Lung (tissue), 13 donors: Measurements from ENCODE around the gene HOXB13. TPM values are rescaled to one million over a fixed set of nuclear protein-coding genes. Genes with fewer than 3 reads are reported as not detected.

ENCODE experiments used
- ATAC-seq: fragments of 200-7000 bp; cut with Tn5 transposase; one replicate; pipeline ENCODE4 v1.9.1; 2020; ENCODE audit warnings: moderate number of reproducible peaks; ENCODE audit not compliant: insufficient read depth, low FRiP score
- DNase-seq, 3 donors: peaks; one replicate each; pipeline ENCODE4 v3.0.0-alpha.2; 2013 to 2017
- H3K27ac ChIP-seq, 2 donors: one replicate each; pipeline ENCODE4 v1.5.1; 2013; ENCODE audit warnings: mild to moderate bottlenecking in 2 of 2, moderate library complexity in 2 of 2, control low read depth in 1 of 2, inconsistent platforms in 1 of 2, low read depth in 1 of 2, low read length in 1 of 2
- H3K27me3 ChIP-seq, 3 donors: one replicate each; pipeline ENCODE4 v1.5.1; 2013; ENCODE audit warnings: low read length in 2 of 3; ENCODE audit not compliant: control insufficient read depth in 3 of 3, insufficient read depth in 3 of 3
- H3K36me3 ChIP-seq, 4 donors: one replicate each; pipeline ENCODE4 v1.5.1; 2013; ENCODE audit warnings: low read length in 4 of 4, mild to moderate bottlenecking in 1 of 4, moderate library complexity in 1 of 4; ENCODE audit not compliant: control insufficient read depth in 4 of 4, insufficient read depth in 4 of 4
- H3K4me1 ChIP-seq, 5 donors: one replicate each; pipeline ENCODE4 v1.5.1; 2013; ENCODE audit warnings: low read length in 5 of 5, mild to moderate bottlenecking in 2 of 5, moderate library complexity in 1 of 5; ENCODE audit not compliant: control insufficient read depth in 5 of 5, insufficient read depth in 5 of 5
- H3K4me3 ChIP-seq: one replicate; pipeline ENCODE4 v1.5.1; 2013; ENCODE audit warnings: mild to moderate bottlenecking, control low read depth, moderate library complexity
- H3K9ac ChIP-seq, 2 donors: one replicate each; pipeline ENCODE4 v1.5.1; 2013; ENCODE audit warnings: low read length in 2 of 2, control low read depth in 1 of 2; ENCODE audit not compliant: insufficient read depth in 1 of 2
- H3K9me3 ChIP-seq, 4 donors: one replicate each; pipeline ENCODE4 v1.5.1; 2013; ENCODE audit warnings: low read length in 3 of 4, mild to moderate bottlenecking in 1 of 4, moderate library complexity in 1 of 4; ENCODE audit not compliant: control insufficient read depth in 4 of 4, insufficient read depth in 3 of 4
- WGBS, 2 donors: extraction: QIAGEN DNeasy Blood & Tissue Kit; methylation state at CpG; one replicate each; pipeline ENCODE4 v1.1.7; 2013; 5-methylcytosine and 5-hydroxymethylcytosine counted together
- polyA plus RNA-seq, 2 donors: library from polyadenylated mRNA; stranded (reverse); fragments of 200-250 nt; gene quantifications; one replicate each; pipeline ENCODE4 v1.2.1, GENCODE V29; 2013
- small RNA-seq: library from RNA; depleted of rRNA; stranded (forward); fragments of <200 nt; gene quantifications from one replicate; pipeline ENCODE3, GENCODE V24; 2014; ENCODE audit warnings: low replicate concordance
- total RNA-seq, 2 donors: library from RNA; depleted of rRNA in 1 of 2; stranded (reverse); fragments of >200 nt in 1 of 2; gene quantifications; one replicate each; pipeline ENCODE4 v1.2.1, GENCODE V29; 2014 to 2021
- TF ChIP-seq, protein P1 (sequence below): IDR thresholded peaks from 2 replicates; pipeline ENCODE4 v1.5.1; 2012; ENCODE audit warnings: mild to moderate bottlenecking; ENCODE audit errors: control extremely low read depth, extremely low read depth
- donor health status: control.
- donor health status: control.
- donor health status: Bipolar disorder and iron deficiency.
- donor health status: healthy.
- donor health status: DM: yes; HTN: yes; CAD: no.

The HOXB13 gene
- total and polyA plus RNA-seq, 4 donors, result not detected

DNA sequence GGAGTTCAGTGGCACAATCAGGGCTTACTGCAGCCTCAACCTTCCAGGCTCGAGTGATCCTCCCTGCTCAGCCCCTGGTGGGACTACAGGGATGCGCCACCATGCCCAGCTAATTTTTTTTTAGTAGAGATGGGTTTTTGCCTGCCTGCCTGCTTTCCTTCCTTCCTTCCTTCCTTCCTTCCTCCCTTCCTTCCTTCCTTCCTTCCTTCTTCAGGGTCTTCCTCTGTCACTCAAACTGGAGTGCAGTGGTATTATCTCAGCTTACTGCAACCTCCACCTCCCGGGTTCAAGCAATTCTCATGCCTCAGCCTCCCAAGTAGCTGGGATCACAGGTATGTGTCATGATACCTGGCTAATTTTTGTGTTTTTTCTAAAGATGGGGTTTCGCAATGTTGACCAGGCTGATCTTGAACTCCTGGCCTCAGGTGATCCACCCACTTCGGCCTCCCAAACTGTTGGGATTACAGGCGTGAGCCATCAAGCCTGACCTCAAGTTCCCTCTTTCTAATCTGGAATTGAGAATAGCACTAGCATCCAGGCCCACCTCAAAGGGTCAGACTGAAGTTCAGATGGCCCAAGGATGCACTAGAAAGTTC, 51.5 kb downstream of the HOXB13 start:
- ATAC-seq, result no peak
- H3K27me3 ChIP-seq, result peaks cover 2 to 68% (median 39%) of the 10 kb centered on the region in 3 donors
- no peak overlapping the region for H3K4me3 ChIP-seq
- H3K9ac ChIP-seq, result no peak overlapping the region
- no peak for DNase-seq
- H3K9me3 ChIP-seq, result no peaks in the 10 kb centered on the region
- no peaks in the 10 kb centered on the region for H3K36me3 ChIP-seq
- H3K4me1 ChIP-seq, result peaks cover 0 to 5% (median 0%) of the 10 kb centered on the region in 5 donors
- TF ChIP-seq, protein P1, sequence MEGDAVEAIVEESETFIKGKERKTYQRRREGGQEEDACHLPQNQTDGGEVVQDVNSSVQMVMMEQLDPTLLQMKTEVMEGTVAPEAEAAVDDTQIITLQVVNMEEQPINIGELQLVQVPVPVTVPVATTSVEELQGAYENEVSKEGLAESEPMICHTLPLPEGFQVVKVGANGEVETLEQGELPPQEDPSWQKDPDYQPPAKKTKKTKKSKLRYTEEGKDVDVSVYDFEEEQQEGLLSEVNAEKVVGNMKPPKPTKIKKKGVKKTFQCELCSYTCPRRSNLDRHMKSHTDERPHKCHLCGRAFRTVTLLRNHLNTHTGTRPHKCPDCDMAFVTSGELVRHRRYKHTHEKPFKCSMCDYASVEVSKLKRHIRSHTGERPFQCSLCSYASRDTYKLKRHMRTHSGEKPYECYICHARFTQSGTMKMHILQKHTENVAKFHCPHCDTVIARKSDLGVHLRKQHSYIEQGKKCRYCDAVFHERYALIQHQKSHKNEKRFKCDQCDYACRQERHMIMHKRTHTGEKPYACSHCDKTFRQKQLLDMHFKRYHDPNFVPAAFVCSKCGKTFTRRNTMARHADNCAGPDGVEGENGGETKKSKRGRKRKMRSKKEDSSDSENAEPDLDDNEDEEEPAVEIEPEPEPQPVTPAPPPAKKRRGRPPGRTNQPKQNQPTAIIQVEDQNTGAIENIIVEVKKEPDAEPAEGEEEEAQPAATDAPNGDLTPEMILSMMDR, result no peak
- WGBS, 2 donors, result 74 to 80% methylated on average over 6 of the region's 6 CpGs
- H3K27ac ChIP-seq, result no peak overlapping the region

Small RNA genes lying within 50 kb of the gene (small RNA-seq; reads per million reads assigned to genes)
- gene AC091179.2 (not detected), gene COX6B1P2 (not detected), gene MIR3185 (not detected), gene RF02132 (not detected), gene RF02133 (not detected), gene RN7SL125P (not detected)

Other genes starting within 250 kb of the HOXB13 start
- not detected for gene HOXB1, start 197.7 kb downstream of the HOXB13 start, total RNA-seq
- gene HOXB1, start 197.7 kb downstream of the HOXB13 start, polyA plus RNA-seq, result not detected
- 10 to 100 TPM in 1 of 2 donors, 1 to 10 TPM in 1; 6.7 to 13.9 TPM for gene HOXB2, start 183.6 kb downstream of the HOXB13 start, total RNA-seq
- 1 to 10 TPM; 4.1 to 7.8 TPM for gene HOXB2, start 183.6 kb downstream of the HOXB13 start, polyA plus RNA-seq
- 1 to 10 TPM; 3.5 to 6.7 TPM for gene HOXB4, start 150.4 kb downstream of the HOXB13 start, total RNA-seq
- 1 to 10 TPM; 1.4 to 1.7 TPM for gene HOXB4, start 150.4 kb downstream of the HOXB13 start, polyA plus RNA-seq
- 10 to 100 TPM in 1 of 2 donors, 1 to 10 TPM in 1; 8.6 to 21.1 TPM for gene HOXB3, start 138.5 kb downstream of the HOXB13 start, total RNA-seq
- 1 to 10 TPM; 1.9 to 4.9 TPM for gene HOXB3, start 138.5 kb downstream of the HOXB13 start, polyA plus RNA-seq
- gene HOXB5, start 135.0 kb downstream of the HOXB13 start, total RNA-seq, result 1 to 10 TPM; 2.6 to 2.9 TPM
- 1 to 10 TPM; 1.8 TPM for gene HOXB5, start 135.0 kb downstream of the HOXB13 start, polyA plus RNA-seq
- 1 to 10 TPM; 6.1 to 7.5 TPM for gene HOXB6, start 123.8 kb downstream of the HOXB13 start, total RNA-seq
- gene HOXB6, start 123.8 kb downstream of the HOXB13 start, polyA plus RNA-seq, result 1 to 10 TPM; 5.3 to 5.4 TPM
- 1 to 10 TPM in 1 of 2 donors, under 1 TPM in 1; 0.43 to 3.3 TPM for gene HOXB7, start 117.7 kb downstream of the HOXB13 start, total RNA-seq
- 1 to 10 TPM; 1.2 to 3.3 TPM for gene HOXB7, start 117.7 kb downstream of the HOXB13 start, polyA plus RNA-seq
- under 1 TPM in 1 of 2 donors, not detected in 1; 0.31 TPM for gene HOXB8, start 113.5 kb downstream of the HOXB13 start, total RNA-seq
- gene HOXB8, start 113.5 kb downstream of the HOXB13 start, polyA plus RNA-seq, result under 1 TPM; 0.08 to 0.10 TPM
- gene HOXB9, start 102.4 kb downstream of the HOXB13 start, total RNA-seq, result under 1 TPM in 1 of 2 donors, not detected in 1; 0.18 TPM
- gene HOXB9, start 102.4 kb downstream of the HOXB13 start, polyA plus RNA-seq, result not detected
- not detected for gene PRAC1, start 6.2 kb downstream of the HOXB13 start, total RNA-seq
- not detected for gene PRAC1, start 6.2 kb downstream of the HOXB13 start, polyA plus RNA-seq
- not detected for gene PRAC2, start 5.6 kb downstream of the HOXB13 start, total RNA-seq
- gene PRAC2, start 5.6 kb downstream of the HOXB13 start, polyA plus RNA-seq, result not detected
- 1 to 10 TPM; 2.3 to 2.8 TPM for gene TTLL6, start 88.5 kb upstream of the HOXB13 start, total RNA-seq
- gene TTLL6, start 88.5 kb upstream of the HOXB13 start, polyA plus RNA-seq, result under 1 TPM; 0.94 to 0.95 TPM
- gene CALCOCO2, start 102.3 kb upstream of the HOXB13 start, total RNA-seq, result 100 to 1,000 TPM; 102 to 128 TPM
- gene CALCOCO2, start 102.3 kb upstream of the HOXB13 start, polyA plus RNA-seq, result 10 to 100 TPM; 46.8 to 84.0 TPM
- gene ATP5MC1, start 164.0 kb upstream of the HOXB13 start, total RNA-seq, result 10 to 100 TPM; 11.3 to 85.3 TPM
- 100 to 1,000 TPM; 310 to 344 TPM for gene ATP5MC1, start 164.0 kb upstream of the HOXB13 start, polyA plus RNA-seq
- gene UBE2Z, start 179.7 kb upstream of the HOXB13 start, total RNA-seq, result 10 to 100 TPM; 54.7 to 63.5 TPM
- 10 to 100 TPM; 29.5 to 57.5 TPM for gene UBE2Z, start 179.7 kb upstream of the HOXB13 start, polyA plus RNA-seq
- 100 to 1,000 TPM in 1 of 2 donors, 10 to 100 TPM in 1; 38.0 to 107 TPM for gene SNF8, start 216.1 kb upstream of the HOXB13 start, total RNA-seq
- gene SNF8, start 216.1 kb upstream of the HOXB13 start, polyA plus RNA-seq, result 100 to 1,000 TPM; 117 to 152 TPM
- not detected for gene GIP, start 239.8 kb upstream of the HOXB13 start, total RNA-seq
- not detected for gene GIP, start 239.8 kb upstream of the HOXB13 start, polyA plus RNA-seq